ENCODE results near the gene RNF187.

GRCh38 chr1:228477263-228477662 lies 9.9 kb upstream of the RNF187 start:
- no peak for TF ChIP-seq EZH2 (IDR thresholded peaks at IDR 0.05; ENCODE audit: low read length)
- TF ChIP-seq CTCF (optimal IDR thresholded peaks at IDR 0.05 in 1 of 3, IDR thresholded peaks at IDR 0.05 in 1 of 3, conservative IDR thresholded peaks at IDR 0.05 in 1 of 3; ENCODE audit: extremely low read depth in 1 of 3, insufficient read depth in 2 of 3, low read length in 3 of 3): no peak
